Esophagus squamous epithelium (tissue), 5 donors: ENCODE data around the gene GMDS. TPM values are rescaled to one million over a fixed set of nuclear protein-coding genes. Genes with fewer than 3 reads are reported as not detected.

Experiments
- DNase-seq: peaks from one replicate; lab custom pipeline; 2025; lab: John Stamatoyannopoulos, UW
- H3K27ac ChIP-seq, 4 donors: fragments of 200-600 bp; sonication (generic); one replicate each; pipeline ENCODE4 v1.5.1; 2016 to 2019; ENCODE audit warnings: mild to moderate bottlenecking in 1 of 4
- H3K27me3 ChIP-seq, 4 donors: fragments of 200-600 bp; sonication (generic); 1 replicate in 3 of 4; 2 replicates in 1 of 4; pipeline versions ENCODE4 v1.5.1 to v1.6.0; 2017 to 2021; ENCODE audit warnings: antibody characterized with exemption in 1 of 4
- H3K36me3 ChIP-seq, 3 donors: fragments of 200-600 bp; sonication (generic); one replicate each; pipeline ENCODE4 v1.5.1; 2016 to 2019
- H3K4me1 ChIP-seq, 3 donors: fragments of 200-600 bp; sonication (generic); one replicate each; pipeline ENCODE4 v1.5.1; 2017 to 2019
- H3K4me3 ChIP-seq, 4 donors: fragments of 200-600 bp; sonication (generic); 1 replicate in 3 of 4; 2 replicates in 1 of 4; pipeline ENCODE4 v1.5.1; 2016 to 2019; ENCODE audit warnings: mild to moderate bottlenecking in 2 of 4, moderate library complexity in 1 of 4
- H3K9me3 ChIP-seq, 3 donors: fragments of 200-600 bp; sonication (generic); one replicate each; pipeline ENCODE4 v1.5.1; 2016 to 2019
- CTCF ChIP-seq, 6 experiments: fragments of 450-650 bp in 4 of 6; fragments of 200-600 bp in 2 of 6; sonication (generic) in 2 of 6; IDR thresholded peaks; one replicate each; pipeline ENCODE4 v1.5.1; 2016 to 2019; ENCODE audit warnings: antibody characterized with exemption in 6 of 6, mild to moderate bottlenecking in 4 of 6, moderate library complexity in 4 of 6
- POLR2A ChIP-seq, 4 donors: fragments of 450-650 bp; IDR thresholded peaks; one replicate each; pipeline ENCODE4 v1.6.1; 2017; ENCODE audit warnings: antibody characterized with exemption in 4 of 4, mild to moderate bottlenecking in 4 of 4, moderate library complexity in 3 of 4
- WGBS, 2 donors: methylation state at CpG; one replicate each; pipeline ENCODE4 v1.1.5; 2018; 5-methylcytosine and 5-hydroxymethylcytosine counted together
- intact Hi-C: fragments of 100-400 bp; cut with DNase I; formaldehyde crosslinking; loops from one replicate; pipeline ENCODE4 v1.15.0; 2022
- total RNA-seq, 4 donors: library from RNA; depleted of rRNA; stranded (reverse); fragments of >200 nt; gene quantifications; one replicate each; pipeline ENCODE4 v1.1.0, GENCODE V29; 2016
- donor health status: DM: yes; HTN: yes; CAD: no.

GMDS gene
- total RNA-seq, 4 donors from 2014 or later: 17.9 to 58.7 (median 36.7) TPM

- H3K4me3 ChIP-seq: no peak overlapping the region
- 91 to 97% methylated on average over 5 of the region's 5 CpGs for WGBS, 2 donors
- intact Hi-C loops: no loop called here
- no peak overlapping the region for H3K27ac ChIP-seq
- TF ChIP-seq CTCF (IDR thresholded peaks at IDR 0.05) (no peak), POLR2A (IDR thresholded peaks at IDR 0.05) (no peak)
- DNase-seq: no peak
- H3K4me1 ChIP-seq: no peaks in the 10 kb centered on the region
- no peaks in the 10 kb centered on the region for H3K9me3 ChIP-seq
- no peaks in the 10 kb centered on the region for H3K27me3 ChIP-seq
- H3K36me3 ChIP-seq: no peaks in the 10 kb centered on the region
Measured at GRCh38 chr6:1966713-1967112, 278.7 kb downstream of the GMDS start.

GRCh38 chr6:1965596-1966224, 279.7 kb downstream of the GMDS start:
- no peak overlapping the region for H3K27ac ChIP-seq
- no peaks in the 10 kb centered on the region for H3K9me3 ChIP-seq
- TF ChIP-seq CTCF (IDR thresholded peaks at IDR 0.05): no peak
- no peak for TF ChIP-seq POLR2A (IDR thresholded peaks at IDR 0.05)
- no peaks in the 10 kb centered on the region for H3K36me3 ChIP-seq
- 76 to 90% methylated on average over 6 of the region's 6 CpGs for WGBS, 2 donors
- no peak overlapping the region for H3K4me3 ChIP-seq
- no peaks in the 10 kb centered on the region for H3K27me3 ChIP-seq
- intact Hi-C loops: no loop called here
- no peaks in the 10 kb centered on the region for H3K4me1 ChIP-seq
- DNase-seq: no peak

- intact Hi-C loops: no loop called here
- DNase-seq: no peak
- Histone ChIP-seq H3K36me3 (no peaks in the 10 kb centered on the region), H3K4me1 (no peaks in the 10 kb centered on the region), H3K4me3 (no peak overlapping the region), H3K27me3 (no peaks in the 10 kb centered on the region), H3K9me3 (no peaks in the 10 kb centered on the region), H3K27ac (no peak overlapping the region)
- TF ChIP-seq CTCF (IDR thresholded peaks at IDR 0.05) (no peak), POLR2A (IDR thresholded peaks at IDR 0.05) (no peak)
- 92 to 95% methylated on average over 2 of the region's 2 CpGs for WGBS, 2 donors
Measured at GRCh38 chr6:1963596-1963995, 281.8 kb downstream of the GMDS start.

GRCh38 chr6:1962201-1962600, 283.2 kb downstream of the GMDS start:
- Histone ChIP-seq H3K9me3 (no peaks in the 10 kb centered on the region), H3K36me3 (no peaks in the 10 kb centered on the region), H3K27me3 (no peaks in the 10 kb centered on the region), H3K4me1 (no peaks in the 10 kb centered on the region), H3K27ac (no peak overlapping the region), H3K4me3 (no peak overlapping the region)
- intact Hi-C loops: no loop called here
- WGBS, 2 donors: 96% methylated on average over 3 of the region's 3 CpGs
- TF ChIP-seq CTCF (IDR thresholded peaks at IDR 0.05): no peak
- no peak for TF ChIP-seq POLR2A (IDR thresholded peaks at IDR 0.05)
- DNase-seq: no peak

GRCh38 chr6:1960486-1961142, 284.8 kb downstream of the GMDS start:
- Histone ChIP-seq H3K9me3 (no peaks in the 10 kb centered on the region), H3K27ac (no peak overlapping the region), H3K36me3 (no peaks in the 10 kb centered on the region), H3K27me3 (no peaks in the 10 kb centered on the region), H3K4me3 (no peak overlapping the region), H3K4me1 (no peaks in the 10 kb centered on the region)
- intact Hi-C loops: no loop called here
- no peak for DNase-seq
- TF ChIP-seq CTCF (IDR thresholded peaks at IDR 0.05) (no peak), POLR2A (IDR thresholded peaks at IDR 0.05) (no peak)
- 85 to 88% methylated on average over 13 of the region's 13 CpGs for WGBS, 2 donors
